ENCODE results near the gene TMEM92. TPM values are rescaled to one million over a fixed set of nuclear protein-coding genes. Genes with fewer than 3 reads are reported as not detected.

The TMEM92 gene
- total RNA-seq, 2 experiments from 2014 or later: not detected

- Histone ChIP-seq H3K36me3 (ENCODE audit: insufficient read depth, low read length) (no peaks in the 10 kb centered on the region), H3K79me2 (ENCODE audit: insufficient read depth, low read depth, low read length) (no peaks in the 10 kb centered on the region), H3K4me1 (ENCODE audit: insufficient read depth, low read length, poor library complexity, severe bottlenecking) (no peaks in the 10 kb centered on the region), H3K4me3 (ENCODE audit: low read depth, low read length, poor library complexity, severe bottlenecking) (no peak overlapping the region), H4K20me1 (ENCODE audit: insufficient read depth, low read length) (no peaks in the 10 kb centered on the region), H3K27ac (ENCODE audit: low read depth, low read length, poor library complexity, severe bottlenecking) (no peak overlapping the region), H3K9me3 (ENCODE audit: low read length) (no peaks in the 10 kb centered on the region), H3K4me2 (ENCODE audit: low read length) (no peak overlapping the region), H3K9me2 (ENCODE audit: insufficient read depth, low read length) (no peaks in the 10 kb centered on the region), H2AFZ (ENCODE audit: low read length) (no peak overlapping the region)
- BruUV-seq (replicated peaks): no TSS peak
- POLR2A ChIA-PET: no interaction called here
- intact Hi-C loops (cut with micrococcal nuclease; ENCODE audit: unreplicated experiment): no loop called here
- TF ChIP-seq CTCF (conservative IDR thresholded peaks at IDR 0.05; ENCODE audit: low read length) (no peak), EZH2phosphoT487 (IDR thresholded peaks at IDR 0.05; ENCODE audit: borderline replicate concordance, low read depth, low read length) (no peak)
- no peak for DNase-seq (ENCODE audit: low spot score)
- CTCF ChIA-PET (ENCODE audit: unreplicated experiment): no interaction called here
Measured at GRCh38 chr17:50290933-50291332, 16.7 kb downstream of the TMEM92 start.

- CTCF ChIA-PET (ENCODE audit: unreplicated experiment): no interaction called here
Measured at GRCh38 chr17:50292465-50292864, 18.2 kb downstream of the TMEM92 start.

GRCh38 chr17:50295021-50295420 lies 20.8 kb downstream of the TMEM92 start:
- intact Hi-C loops (cut with micrococcal nuclease; ENCODE audit: unreplicated experiment): no loop called here
- Histone ChIP-seq H3K79me2 (ENCODE audit: insufficient read depth, low read depth, low read length) (no peaks in the 10 kb centered on the region), H3K9me2 (ENCODE audit: insufficient read depth, low read length) (no peaks in the 10 kb centered on the region), H3K27ac (ENCODE audit: low read depth, low read length, poor library complexity, severe bottlenecking) (no peak overlapping the region), H3K4me3 (ENCODE audit: low read depth, low read length, poor library complexity, severe bottlenecking) (no peak overlapping the region), H3K36me3 (ENCODE audit: insufficient read depth, low read length) (no peaks in the 10 kb centered on the region), H4K20me1 (ENCODE audit: insufficient read depth, low read length) (no peaks in the 10 kb centered on the region), H3K4me1 (ENCODE audit: insufficient read depth, low read length, poor library complexity, severe bottlenecking) (no peaks in the 10 kb centered on the region), H3K4me2 (ENCODE audit: low read length) (no peak overlapping the region), H2AFZ (ENCODE audit: low read length) (no peak overlapping the region), H3K9me3 (ENCODE audit: low read length) (no peaks in the 10 kb centered on the region)
- TF ChIP-seq EZH2phosphoT487 (IDR thresholded peaks at IDR 0.05; ENCODE audit: borderline replicate concordance, low read depth, low read length) (no peak), CTCF (conservative IDR thresholded peaks at IDR 0.05; ENCODE audit: low read length) (no peak)
- DNase-seq (ENCODE audit: low spot score): no peak
- ChIA-PET POLR2A (no interaction called here), CTCF (ENCODE audit: unreplicated experiment) (no interaction called here)
- BruUV-seq (replicated peaks): no TSS peak

More at GRCh38 chr17:50292465-50292864, 18.2 kb downstream of the TMEM92 start:
- POLR2A ChIA-PET: interaction anchor here (1.1 kb wide), 1 partner anchor 24 kb away, joined by 3 read pairs; no protein-coding TSS in a partner anchor
- Histone ChIP-seq H3K4me2 (ENCODE audit: low read length) (no peak overlapping the region), H2AFZ (ENCODE audit: low read length) (no peak overlapping the region), H3K79me2 (ENCODE audit: insufficient read depth, low read depth, low read length) (no peaks in the 10 kb centered on the region), H3K9me2 (ENCODE audit: insufficient read depth, low read length) (no peaks in the 10 kb centered on the region), H4K20me1 (ENCODE audit: insufficient read depth, low read length) (no peaks in the 10 kb centered on the region), H3K9me3 (ENCODE audit: low read length) (no peaks in the 10 kb centered on the region), H3K27ac (ENCODE audit: low read depth, low read length, poor library complexity, severe bottlenecking) (no peak overlapping the region), H3K4me3 (ENCODE audit: low read depth, low read length, poor library complexity, severe bottlenecking) (no peak overlapping the region), H3K36me3 (ENCODE audit: insufficient read depth, low read length) (no peaks in the 10 kb centered on the region), H3K4me1 (ENCODE audit: insufficient read depth, low read length, poor library complexity, severe bottlenecking) (no peaks in the 10 kb centered on the region)
- TF ChIP-seq EZH2phosphoT487 (IDR thresholded peaks at IDR 0.05; ENCODE audit: borderline replicate concordance, low read depth, low read length): no peak
- TF ChIP-seq CTCF (conservative IDR thresholded peaks at IDR 0.05; ENCODE audit: low read length): no peak
- BruUV-seq (replicated peaks): no TSS peak
- no peak for DNase-seq (ENCODE audit: low spot score)
- intact Hi-C loops (cut with micrococcal nuclease; ENCODE audit: unreplicated experiment): no loop called here

All from OCI-LY7 (cell line).